Coronary artery (tissue), 2 donors: ENCODE measurements around the gene CATSPERZ.

ENCODE experiments used
- DNase-seq: peaks from one replicate; pipeline ENCODE4 v3.0.0-alpha.2; 2017; ENCODE audit warnings: low spot score
- H3K27ac ChIP-seq, 2 donors: fragments of 200-600 bp; sonication (generic); one replicate each; pipeline ENCODE4 v1.5.1; 2016 to 2019
- H3K4me3 ChIP-seq: fragments of 200-600 bp; sonication (generic); 2 replicates; pipeline ENCODE4 v1.5.1; 2016; ENCODE audit warnings: mild to moderate bottlenecking, moderate library complexity
- CTCF ChIP-seq: fragments of 200-600 bp; sonication (generic); IDR thresholded peaks from one replicate; pipeline ENCODE4 v1.5.1; 2019; ENCODE audit warnings: antibody characterized with exemption

CATSPERZ gene

GRCh38 chr11:64283092-64283491 lies 17.1 kb upstream of the CATSPERZ start:
- DNase-seq = no peak
- no peak overlapping the region for H3K4me3 ChIP-seq
- no peak overlapping the region for H3K27ac ChIP-seq
- no peak for TF ChIP-seq CTCF

GRCh38 chr11:64284048-64284961 lies 15.9 kb upstream of the CATSPERZ start, which contains the start of gene BAD:
BAD (minus strand) TSS chr11:64284665; CDS start chr11:64284368, 297 bp downstream.
- Histone ChIP-seq H3K4me3 (peak within 1 kb of the TSS; percentile 84), H3K27ac (peak within 1 kb of the TSS; percentile 89 to 97)
- no peak for TF ChIP-seq CTCF
- DNase-seq = peak; percentile 95

GRCh38 chr11:64284962-64285884 lies 14.9 kb upstream of the CATSPERZ start, which contains the start of gene GPR137:
GPR137 (plus strand) TSS chr11:64285848; CDS start chr11:64286525, 677 bp downstream.
- no peak for TF ChIP-seq CTCF
- peak within 1 kb of the TSS; percentile 89 to 97 for H3K27ac ChIP-seq
- H3K4me3 ChIP-seq = peak within 1 kb of the TSS; percentile 84
- peak; percentile 91 for DNase-seq

- no peak for TF ChIP-seq CTCF
- peak overlapping the region; percentile 89 to 97 for H3K27ac ChIP-seq
- DNase-seq = no peak
- H3K4me3 ChIP-seq = peak overlapping the region; percentile 84
These were observed 14.0 kb upstream of the CATSPERZ start for GRCh38 chr11:64285885-64286800.

GRCh38 chr11:64286801-64287159 lies 13.4 kb upstream of the CATSPERZ start:
- no peak overlapping the region for H3K4me3 ChIP-seq
- H3K27ac ChIP-seq = no peak overlapping the region
- TF ChIP-seq CTCF = no peak
- no peak for DNase-seq

GRCh38 chr11:64287676-64288352 lies 12.3 kb upstream of the CATSPERZ start:
- no peak for TF ChIP-seq CTCF
- no peak overlapping the region for H3K27ac ChIP-seq
- no peak for DNase-seq
- H3K4me3 ChIP-seq = no peak overlapping the region
